IPS-NIHi11 (cell line): Measurements from ENCODE around the gene HRC.
A peak's percentile ranks its signal among the peaks of the same experiment; 100 is the strongest.
"Not testable (repeated sequence)": the region's sequence is repeated elsewhere in the genome, so short reads cannot be mapped to it uniquely, and the experiment has no call there.

Experiments used
- DNase-seq: peaks from one replicate; pipeline ENCODE4 v3.0.0; 2012; ENCODE audit warnings: mixed read lengths, low spot score

The HRC gene

DNA sequence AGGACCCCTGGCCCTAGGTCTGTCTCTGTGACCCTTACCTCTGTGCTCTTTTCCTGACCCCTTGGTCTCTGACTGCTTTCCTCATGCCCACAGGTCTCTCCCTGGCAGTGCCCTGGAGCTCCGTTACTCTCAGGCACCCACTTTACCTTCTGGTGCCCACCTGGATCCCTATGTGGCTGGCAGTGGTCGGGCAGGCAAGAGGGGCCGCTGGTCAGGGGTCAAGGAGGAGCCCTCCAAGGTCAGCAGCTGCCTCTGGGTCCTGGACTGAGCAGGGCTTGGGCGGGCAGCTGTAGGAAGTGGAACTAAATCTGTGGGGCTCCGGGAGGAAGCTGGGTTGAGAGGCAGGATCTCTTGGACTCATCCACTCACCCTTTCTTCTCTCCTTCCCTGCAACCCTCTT lies 19.5 kb downstream of the HRC start:
- DNase-seq = no peak

DNA sequence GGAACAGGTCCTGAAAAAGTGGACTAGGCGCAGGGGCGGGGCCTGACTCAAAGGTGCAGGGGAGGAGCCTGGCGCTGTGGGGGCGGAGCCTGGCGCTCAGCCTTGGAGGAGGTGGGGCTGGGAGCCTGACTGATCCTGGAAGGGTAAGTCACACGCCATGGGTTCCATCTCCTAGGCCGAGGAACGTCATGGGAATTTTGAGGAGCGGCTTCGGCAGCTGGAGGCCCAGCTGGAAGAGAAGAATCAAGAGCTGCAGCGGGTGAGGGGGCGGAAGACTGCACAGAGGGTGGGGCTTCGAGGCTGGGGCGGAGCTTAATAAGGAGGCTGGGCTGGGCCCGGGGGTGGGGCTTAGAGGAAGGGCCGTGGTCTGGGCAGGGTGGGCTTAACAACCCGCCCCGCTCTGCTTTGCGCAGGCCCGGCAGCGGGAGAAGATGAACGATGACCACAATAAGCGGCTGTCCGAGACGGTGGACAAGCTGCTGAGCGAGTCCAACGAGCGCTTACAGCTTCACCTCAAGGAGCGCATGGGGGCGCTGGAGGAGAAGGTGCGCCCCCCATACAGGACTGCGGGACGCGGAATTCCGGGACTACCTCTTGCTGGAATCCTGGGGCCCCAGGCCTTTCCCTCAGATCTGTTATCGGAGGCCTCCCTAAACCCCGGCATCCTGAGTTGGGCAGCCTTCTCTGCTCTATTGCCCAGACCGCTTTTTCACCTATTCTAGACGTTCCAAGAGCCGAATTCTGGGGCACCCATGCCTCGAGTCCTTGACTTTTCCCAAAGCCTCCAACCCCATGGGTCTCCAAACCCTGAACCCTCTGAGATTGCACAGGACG lies 21.4 kb downstream of the HRC start:
- DNase-seq = peak; percentile 78

DNA sequence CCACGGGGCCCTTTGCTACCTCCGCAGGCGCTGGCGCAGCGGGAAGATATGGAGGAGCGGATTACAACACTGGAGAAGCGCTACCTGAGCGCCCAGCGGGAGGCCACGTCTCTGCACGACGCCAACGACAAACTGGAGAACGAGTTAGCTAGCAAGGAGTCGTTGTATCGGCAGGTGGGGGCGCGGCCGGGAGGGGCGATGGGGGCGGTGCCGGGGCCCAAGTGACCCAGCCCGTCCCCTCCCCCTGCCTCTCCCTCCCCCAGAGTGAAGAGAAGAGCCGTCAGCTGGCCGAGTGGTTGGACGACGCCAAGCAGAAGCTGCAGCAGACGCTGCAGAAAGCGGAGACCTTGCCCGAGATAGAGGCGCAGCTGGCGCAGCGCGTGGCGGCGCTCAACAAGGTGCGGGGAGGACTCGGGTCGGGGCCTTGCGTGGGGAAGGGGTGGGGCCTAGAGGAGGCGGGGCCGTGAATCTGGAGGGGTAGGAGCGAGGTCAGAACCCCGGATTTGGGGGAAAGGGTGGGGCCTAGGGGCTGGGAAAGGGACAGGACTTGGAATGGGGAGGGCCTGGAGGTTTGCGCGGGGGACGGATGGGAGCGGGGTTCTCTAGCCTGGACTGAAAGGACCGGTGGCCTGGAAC lies 22.1 kb downstream of the HRC start:
- DNase-seq = no peak

DNA sequence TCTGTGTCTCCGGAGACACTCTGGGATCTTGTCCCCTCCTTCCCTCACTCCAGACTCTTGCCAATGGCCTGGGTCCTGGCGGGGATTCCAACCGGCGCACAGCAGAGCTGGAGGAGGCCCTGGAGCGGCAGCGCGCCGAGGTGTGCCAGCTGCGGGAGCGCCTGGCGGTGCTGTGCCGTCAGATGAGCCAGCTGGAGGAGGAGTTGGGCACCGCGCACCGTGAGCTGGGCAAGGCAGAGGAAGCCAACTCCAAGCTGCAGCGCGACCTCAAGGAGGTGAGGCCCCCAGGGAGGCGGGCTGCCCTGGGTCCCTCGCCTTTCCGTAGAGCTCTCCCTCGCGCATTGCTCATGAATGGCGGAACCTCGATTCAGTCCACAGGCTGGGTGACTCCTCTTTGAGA lies 24.9 kb downstream of the HRC start:
- DNase-seq = no peak

DNA sequence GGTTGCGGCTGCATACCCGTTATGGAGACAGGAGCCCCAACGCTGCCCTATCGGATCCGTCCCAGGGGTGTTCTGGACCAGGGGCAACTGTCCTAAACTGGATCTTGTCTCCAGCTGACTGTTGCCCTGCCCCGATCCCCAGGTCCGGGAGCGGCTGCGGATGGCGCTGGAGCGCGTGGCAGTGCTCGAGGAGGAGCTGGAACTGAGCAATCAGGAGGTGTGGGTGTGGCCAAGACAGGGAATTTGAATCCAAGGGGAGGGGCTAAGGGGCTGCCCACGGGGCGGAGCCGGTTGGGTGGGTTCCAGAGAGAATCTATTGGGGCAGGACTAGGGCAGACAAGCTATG lies 26.0 kb downstream of the HRC start:
- peak; percentile 74 for DNase-seq

DNA sequence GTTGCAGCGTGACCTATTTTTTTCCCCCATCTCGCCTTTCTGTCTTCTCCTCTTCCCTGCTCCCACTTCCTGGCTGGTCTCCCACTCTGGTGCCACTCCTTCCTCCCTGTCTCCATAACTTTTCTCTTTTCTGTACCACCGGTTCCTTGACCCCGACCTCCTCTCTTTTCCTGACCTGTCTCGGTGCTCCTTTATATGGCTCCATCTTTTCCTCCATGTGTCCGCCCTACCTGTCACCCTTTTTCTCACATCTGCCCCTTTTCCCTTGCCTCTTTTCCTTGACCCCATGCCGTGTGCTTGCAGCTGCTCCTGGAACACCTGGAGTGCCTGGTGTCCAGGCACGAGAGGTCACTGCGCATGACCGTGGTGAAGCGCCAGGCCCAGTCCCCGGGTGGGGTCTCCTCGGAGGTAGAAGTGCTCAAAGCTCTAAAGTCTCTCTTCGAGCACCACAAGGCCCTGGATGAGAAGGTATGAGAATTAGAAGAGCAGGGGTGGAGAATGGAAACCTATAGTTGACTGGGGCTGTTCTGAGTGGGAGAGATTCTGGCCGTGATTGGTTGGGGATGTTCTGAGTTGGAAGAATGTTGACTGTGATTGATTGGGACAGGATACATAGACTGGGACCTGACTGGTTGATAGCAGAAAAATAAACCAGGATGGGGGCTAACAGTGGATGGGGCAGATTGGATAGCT lies 26.5 kb downstream of the HRC start:
- no peak for DNase-seq

DNA sequence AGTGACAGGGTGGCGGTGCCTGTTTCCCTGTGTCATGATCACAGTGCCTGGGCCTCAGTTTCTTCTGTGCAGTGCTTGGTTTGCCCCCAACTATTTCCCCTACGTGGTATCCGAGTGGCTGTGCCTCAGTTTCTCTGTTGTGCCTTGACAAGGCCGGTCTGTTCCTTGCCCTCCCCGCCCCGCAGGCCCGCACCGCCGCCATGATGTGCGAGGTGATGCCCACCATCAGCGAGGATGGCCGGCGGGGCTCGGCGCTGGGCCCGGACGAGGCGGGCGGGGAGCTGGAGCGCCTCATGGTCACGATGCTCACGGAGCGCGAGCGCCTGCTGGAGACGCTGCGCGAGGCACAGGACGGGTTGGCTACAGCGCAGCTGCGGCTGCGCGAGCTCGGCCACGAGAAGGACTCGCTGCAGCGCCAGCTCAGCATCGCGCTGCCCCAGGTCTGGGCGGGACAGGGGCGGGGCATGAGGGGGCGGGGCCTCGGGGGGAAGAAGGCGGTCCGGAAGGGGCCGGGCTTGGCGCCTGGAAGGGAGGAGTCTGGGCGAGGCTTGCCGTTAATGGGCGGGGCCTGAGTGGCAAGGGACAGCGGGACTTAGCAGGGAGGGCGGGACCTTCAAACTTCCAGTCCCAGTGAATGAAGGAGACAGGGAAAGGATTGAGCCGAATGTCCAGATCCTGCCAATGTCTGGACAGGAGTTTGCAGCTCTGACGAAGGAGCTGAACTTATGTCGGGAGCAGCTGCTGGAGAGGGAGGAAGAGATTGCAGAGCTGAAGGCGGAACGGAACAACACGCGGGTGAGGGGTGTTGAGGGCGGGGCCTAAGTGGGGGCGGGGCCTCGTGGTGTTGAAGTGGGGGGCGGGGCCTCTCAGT lies 27.3 kb downstream of the HRC start:
- DNase-seq = peak; percentile 95

DNA sequence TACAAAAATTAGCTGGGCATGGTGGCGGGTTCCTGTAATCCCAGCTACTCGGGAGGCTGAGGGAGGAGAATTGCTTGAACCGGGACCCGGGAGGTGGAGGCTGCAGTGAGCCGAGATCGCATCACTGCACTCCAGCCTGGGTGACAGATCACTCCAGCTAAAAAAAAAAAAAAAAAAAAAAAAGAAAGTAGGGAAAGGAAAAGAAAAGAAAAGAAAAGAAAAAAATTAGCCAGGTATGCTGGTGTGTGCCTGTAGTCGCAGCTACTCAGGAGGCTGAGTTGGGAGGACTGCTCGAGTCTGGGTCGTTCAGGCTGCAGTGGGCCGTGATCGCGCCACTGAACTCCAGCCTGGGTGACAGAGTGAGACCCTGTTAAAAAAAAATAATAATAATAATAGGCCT lies 28.0 kb downstream of the HRC start:
- DNase-seq = not testable (repeated sequence)

DNA sequence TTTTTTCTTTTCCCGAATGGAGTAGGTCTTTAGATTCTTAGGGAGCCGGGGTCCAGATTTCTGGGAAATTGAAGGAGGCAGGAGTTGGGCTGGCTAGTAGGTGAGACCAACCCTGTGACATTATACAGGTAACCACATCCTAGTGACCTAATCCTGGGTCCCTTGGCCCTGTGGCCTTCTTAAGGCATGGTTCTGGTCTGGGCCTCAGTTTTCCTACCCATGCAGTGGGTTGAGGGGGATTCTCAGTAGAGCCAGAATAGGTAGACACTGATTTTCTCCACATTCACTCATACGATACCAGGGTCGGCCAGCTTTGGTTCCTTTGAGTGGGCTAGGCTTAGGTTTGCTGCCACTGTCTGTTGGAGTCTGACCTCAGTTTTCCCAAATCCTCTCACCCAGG lies 28.6 kb downstream of the HRC start:
- DNase-seq = no peak

DNA sequence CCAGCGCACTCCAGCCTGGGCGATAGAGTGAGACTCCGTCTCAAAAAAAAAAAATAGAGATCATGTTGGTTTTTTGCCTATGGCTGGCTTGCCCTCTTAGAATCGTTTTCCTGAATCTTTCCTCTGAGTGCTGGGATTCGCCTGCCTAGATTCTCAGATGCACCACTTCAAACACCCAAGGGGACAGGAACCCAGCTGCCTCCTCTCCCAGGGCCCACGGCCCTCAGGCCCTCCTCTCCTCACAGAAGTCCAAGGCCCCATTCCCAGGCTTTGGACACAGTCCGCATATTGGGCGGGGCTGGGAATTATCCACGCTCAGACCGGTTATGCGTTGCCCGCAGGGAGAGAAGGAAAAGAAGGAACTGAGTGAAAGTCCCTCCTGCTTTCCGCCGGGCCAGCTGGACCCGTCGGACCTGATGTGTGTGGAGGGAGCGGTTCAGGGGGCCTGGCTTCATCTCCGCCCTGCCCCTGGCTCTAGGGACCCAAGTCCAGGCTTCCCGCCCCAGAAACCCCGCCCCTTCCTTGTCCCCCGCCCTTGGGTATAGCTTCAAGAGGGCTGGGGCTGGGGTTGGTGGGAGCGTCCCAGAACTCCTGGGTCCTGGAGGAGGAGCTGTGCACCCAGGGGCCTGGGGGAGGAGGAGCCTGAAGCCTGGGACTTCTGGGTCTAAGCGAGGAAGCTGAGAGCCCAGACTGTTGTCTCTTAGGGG lies 30.0 kb downstream of the HRC start:
- DNase-seq = peak; percentile 40

DNA sequence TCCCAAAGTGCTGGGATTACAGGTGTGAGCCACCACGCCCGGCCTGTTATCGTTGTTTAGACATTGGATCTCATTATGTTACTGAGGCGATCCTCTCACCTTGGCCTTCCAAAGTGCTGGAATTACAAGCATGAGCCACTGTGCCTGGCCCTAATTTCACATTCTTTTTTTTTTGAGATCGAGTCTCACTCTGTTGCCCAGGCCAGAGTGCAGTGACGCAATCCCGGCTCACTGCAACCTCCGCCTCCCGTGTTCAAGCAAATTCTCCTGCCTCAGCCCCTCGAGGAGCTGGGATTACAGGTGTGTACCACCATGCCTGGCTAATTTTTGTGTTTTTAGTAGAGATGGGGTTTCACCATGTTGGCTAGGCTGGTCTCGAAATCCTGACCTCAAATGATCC lies 31.9 kb downstream of the HRC start:
- DNase-seq = not testable (repeated sequence)

DNA sequence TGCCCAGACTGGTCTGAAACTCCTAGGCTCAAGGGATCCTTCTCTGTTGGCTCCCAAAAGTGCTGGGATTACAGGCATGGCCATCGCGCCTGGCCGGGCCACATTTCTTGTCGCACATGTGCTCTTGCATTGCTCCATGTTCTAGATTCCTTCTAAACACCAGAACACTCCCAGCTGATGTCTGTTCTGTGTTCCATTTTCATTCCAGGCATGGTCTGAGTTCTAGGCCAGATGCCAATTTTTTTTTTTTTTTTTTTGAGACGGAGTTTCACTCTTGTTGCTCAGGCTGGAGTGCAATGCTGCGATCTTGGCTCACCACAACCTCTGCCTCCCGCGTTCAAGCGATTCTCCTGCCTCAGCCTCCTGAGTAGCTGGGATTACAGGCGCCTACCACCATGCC lies 33.4 kb downstream of the HRC start:
- DNase-seq = not testable (repeated sequence)

DNA sequence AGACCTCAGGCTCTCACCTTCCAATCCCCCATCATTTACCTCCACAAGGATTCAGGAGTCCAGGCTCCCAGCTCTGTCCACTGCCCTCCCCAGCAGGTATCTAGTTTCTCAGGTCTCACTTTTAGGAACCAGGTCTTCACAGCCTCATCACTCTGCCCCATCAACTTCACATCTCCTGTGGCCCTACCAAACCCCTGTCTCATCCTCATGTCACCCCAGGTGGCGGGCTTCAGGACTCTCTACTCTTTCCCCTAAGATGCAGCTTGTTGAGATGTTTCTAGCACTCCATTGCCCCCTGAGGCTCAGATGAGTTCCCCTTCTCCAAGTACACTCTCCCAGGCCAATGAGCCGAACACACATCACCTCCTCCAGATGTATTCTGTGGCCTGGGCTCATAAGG lies 34.3 kb downstream of the HRC start:
- DNase-seq = no peak

DNA sequence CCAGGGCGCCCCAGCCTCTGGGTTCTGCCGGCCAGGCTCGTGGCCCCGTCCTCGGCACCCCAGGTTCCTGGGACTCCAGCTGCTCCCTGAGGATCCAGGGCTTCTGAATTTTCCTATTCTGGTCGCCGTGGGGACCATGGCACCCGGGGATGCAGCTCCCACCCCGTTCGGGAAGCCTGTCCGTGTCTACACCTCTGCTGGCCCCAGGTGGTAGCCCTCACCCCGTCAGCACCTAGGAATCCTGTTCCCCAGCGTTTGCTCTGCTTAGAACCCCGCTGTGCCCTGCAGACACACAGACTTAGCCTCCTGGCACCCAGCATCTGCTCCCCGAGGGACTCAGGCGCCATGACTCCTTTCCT lies 34.9 kb downstream of the HRC start:
- DNase-seq = no peak

DNA sequence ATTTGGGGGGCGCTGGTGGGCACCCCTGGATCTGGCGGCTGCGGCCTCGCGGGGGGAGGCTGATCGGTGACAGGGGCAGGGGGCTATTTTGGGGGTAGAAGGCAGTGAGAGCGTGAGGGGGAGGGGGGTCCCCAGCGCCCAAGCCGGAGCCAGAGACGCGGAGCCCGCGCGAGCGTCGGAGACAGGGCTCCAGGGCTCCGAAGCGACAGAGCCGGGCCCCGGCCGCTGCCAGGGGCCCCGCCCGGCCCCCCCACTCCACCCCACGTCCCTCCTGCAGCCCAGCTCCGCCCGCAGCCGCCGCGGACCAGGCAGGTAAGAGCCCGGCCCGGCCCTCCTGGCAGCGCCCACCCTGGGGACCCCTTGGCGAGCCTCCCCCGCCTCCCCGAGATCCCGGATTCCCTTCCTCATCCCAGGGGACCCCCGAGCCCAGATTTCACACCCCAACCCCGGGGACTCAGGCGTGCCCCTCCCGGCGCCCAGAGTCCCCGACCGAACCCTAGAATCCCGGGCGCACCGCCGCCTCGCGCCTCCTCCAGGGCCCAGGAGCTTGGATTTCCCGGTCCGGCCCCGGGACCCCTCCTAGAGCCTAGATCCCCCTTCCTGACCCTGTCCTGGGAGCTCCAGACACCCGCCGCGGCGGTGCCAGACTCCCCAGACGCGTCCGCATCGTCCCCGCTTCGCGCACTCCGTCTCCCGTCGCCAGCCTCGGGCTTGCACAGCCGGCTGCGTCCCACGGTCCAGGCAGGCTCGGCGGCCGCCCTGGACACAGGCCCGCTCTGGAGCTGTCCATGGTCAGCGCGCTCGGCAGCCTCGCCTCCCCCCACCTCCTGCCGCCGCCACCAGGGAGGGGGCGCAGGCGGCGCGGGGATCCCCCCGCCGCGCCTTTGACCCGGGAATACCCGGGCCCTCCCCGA lies 35.5 kb downstream of the HRC start, which contains the start of gene PPFIA3:
Gene PPFIA3 (plus strand): TSS at position 134 of the 914 bp plus-strand sequence. CDS start 8,330 bp downstream, outside the sequence.
- DNase-seq = peak; percentile 75

DNA sequence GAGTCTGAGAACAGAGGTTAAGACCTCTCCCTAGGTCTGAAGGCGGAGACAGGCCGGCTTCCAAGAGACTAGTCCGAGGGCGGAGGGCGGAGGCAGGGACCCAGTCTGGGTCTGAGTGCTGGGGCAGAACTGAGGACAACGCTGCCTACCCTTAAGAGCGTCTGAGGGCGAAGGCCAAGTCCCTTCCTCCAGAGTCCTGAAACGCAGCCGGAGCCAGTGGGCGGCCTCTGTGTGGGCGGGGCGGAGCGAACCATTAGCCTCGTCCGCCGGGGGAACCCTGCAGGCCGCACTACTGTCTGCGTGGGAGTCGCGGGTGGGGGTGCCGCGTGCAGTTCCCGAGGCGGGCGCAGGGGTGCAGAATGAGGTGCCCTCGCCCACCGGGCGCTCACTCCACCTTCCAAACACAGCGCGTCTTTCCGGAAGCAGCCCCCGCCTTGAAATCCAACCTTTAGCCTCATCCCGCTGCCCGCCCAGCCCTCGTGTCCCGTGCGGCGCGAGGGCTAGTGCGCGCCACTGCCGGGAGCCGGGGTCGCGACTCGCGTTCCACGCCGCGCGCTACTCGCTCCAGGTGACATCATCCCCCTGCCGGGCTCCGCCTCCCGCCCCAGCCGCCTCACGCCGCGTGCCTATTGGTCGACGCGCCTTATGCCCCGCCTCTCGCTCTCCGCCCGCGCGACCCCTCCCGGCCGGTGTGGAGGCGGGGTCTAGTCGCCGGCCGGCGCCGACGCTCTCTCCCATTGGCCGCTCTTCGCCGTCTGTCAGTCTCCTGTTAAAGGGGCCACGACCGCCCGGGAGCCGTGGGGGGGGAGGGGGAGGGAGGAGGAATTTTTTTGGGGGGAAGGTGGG lies 36.4 kb downstream of the HRC start, which contains the start of gene C19orf73:
Gene C19orf73 (minus strand): TSS at position 579 of the 846 bp plus-strand sequence. CDS start 121 bp downstream, at position 458.
- peak; percentile 94 for DNase-seq

DNA sequence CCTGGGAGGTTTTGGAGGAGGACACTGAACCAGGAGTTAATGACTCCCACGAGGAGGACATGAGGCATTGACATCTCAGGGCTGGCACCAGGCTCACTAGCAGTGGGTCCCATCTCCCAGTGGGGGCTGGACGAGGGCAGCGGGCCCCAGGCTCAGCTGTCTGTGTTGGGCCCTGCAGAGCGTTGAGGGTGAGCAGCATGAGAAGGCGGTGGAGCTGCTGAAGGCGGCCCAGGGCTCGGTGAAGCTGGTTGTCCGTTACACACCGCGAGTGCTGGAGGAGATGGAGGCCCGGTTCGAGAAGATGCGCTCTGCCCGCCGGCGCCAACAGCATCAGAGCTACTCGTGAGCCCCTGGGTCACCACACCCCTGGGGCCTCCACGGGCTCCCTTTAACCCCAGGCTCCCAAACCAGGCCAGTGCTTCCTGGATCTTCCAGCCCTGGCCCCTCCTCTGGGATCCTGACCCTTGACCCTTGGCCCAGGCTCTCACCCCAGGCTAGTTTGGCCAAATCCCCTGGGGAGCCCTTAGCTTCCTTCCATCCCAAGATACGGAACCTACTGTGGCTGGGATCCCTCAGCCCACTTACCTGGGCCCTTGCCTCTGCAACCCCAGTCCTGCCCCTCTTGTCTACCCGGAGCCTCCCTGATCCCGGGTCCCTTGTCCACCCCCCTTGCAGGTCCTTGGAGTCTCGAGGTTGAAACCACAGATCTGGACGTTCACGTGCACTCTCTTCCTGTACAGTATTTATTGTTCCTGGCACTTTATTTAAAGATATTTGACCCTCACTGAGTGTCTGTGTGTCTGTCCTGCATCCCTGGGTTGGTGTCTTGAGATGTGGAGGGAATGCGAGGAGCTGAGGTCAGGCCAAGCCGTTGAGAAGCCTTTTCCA lies 37.3 kb downstream of the HRC start:
- DNase-seq = no peak

DNA sequence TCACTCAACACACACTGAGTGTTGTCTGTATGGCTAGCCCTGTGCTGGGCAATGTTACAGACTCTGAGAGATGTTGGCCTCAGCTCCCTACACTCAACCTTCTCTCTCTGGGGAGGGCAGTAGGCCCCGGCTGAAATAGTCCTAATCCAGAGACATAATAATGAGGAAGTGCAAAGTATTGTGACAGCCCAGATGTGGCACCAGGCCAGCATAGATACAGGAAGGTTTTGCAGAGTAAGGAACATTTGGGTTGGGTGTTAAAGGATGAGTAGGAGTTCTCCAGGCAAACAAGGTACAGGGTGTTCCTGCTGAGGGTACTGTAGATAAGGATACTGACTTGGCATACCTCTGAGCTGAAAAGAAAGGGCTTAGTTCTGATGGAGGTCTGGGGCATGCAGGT lies 38.7 kb downstream of the HRC start:
- DNase-seq = no peak
